GM12891 (cell line): ENCODE data around the gene NLN.

Experiments used
- DNase-seq: peaks from one replicate; pipeline ENCODE4 v3.0.0; 2011; ENCODE audit warnings: low spot score; ENCODE audit not compliant: insufficient read length
- FAIRE-seq: peaks from 2 replicates; lab custom pipeline; 2011; peaks lifted over from hg19 to GRCh38; lab: Jason Lieb, UNC
- PAX5 ChIP-seq: IDR thresholded peaks from 2 replicates; pipeline ENCODE4 v1.6.1; 2011; ENCODE audit warnings: low read length, moderate library complexity, mild to moderate bottlenecking; ENCODE audit not compliant: insufficient read depth, severe bottlenecking
- POLR2A ChIP-seq: IDR thresholded peaks from 2 replicates; pipeline ENCODE4 v1.6.1; 2011; ENCODE audit warnings: low read depth, low read length, control low read depth
- POLR2AphosphoS5 ChIP-seq: IDR thresholded peaks from 2 replicates; pipeline ENCODE4 v1.6.1; 2011; ENCODE audit warnings: low read depth, low read length, control low read depth
- POU2F2 ChIP-seq: IDR thresholded peaks from 2 replicates; pipeline ENCODE4 v1.6.1; 2011; ENCODE audit warnings: low read depth, mild to moderate bottlenecking, control low read depth, low read length, moderate library complexity
- SPI1 ChIP-seq: IDR thresholded peaks from 2 replicates; pipeline ENCODE4 v1.6.1; 2011; ENCODE audit warnings: low read depth, low read length, control low read depth
- TAF1 ChIP-seq: IDR thresholded peaks from 2 replicates; pipeline ENCODE4 v1.6.1; 2011; ENCODE audit warnings: low read depth, low read length, control low read depth

The NLN gene

GRCh38 chr5:65825408-65826328 lies 103.7 kb downstream of the NLN start:
- peak; percentile 98 for TF ChIP-seq SPI1
- no peak for TF ChIP-seq POLR2A
- peak; percentile 79 for FAIRE-seq
- DNase-seq, result no peak

DNA sequence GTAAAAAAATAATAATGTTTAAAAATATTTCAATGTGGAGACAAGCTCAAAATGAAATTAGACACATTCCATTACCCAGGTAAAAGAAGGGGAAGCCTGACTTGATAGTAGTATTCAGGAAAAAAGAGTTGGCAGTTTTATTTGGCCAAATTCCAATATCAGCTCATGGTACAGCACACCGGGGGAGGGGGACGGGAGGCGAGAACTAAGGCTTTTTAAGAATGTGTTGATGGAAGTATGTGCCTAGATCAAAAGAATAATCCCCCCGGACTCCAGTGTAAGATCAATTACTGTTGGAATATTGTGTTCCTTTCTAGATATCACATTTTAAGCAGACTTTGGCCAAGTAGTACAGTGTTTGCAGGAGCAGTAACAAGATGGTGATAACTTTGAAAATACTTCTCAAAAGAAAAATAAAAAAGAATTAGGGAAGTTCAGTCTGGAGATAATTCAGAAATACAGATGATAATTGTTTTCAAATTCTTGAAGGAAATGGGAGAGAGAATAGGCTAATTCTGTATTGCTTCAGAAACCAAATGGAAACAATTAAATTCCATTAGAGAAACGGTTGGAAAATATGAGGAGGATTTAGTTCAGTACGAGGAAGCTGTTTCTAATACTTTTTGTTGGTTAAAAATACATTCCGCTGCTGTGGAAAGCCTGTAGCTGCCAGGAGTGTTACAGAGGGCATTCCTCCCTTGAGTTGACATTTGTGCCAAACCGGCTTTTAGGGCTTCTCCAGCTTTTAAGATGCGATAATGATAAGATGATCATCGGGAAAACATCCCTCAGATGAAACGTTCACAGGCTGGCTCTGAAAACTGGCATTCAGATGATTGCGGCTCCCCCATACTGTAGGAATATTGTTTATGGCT lies 106.3 kb downstream of the NLN start:
- no peak for TF ChIP-seq POLR2A
- TF ChIP-seq POU2F2, result no peak
- TF ChIP-seq SPI1, result no peak
- no peak for TF ChIP-seq POLR2AphosphoS5
- TF ChIP-seq PAX5, result no peak
- no peak for TF ChIP-seq TAF1
- DNase-seq (no peak), FAIRE-seq (no peak)

DNA sequence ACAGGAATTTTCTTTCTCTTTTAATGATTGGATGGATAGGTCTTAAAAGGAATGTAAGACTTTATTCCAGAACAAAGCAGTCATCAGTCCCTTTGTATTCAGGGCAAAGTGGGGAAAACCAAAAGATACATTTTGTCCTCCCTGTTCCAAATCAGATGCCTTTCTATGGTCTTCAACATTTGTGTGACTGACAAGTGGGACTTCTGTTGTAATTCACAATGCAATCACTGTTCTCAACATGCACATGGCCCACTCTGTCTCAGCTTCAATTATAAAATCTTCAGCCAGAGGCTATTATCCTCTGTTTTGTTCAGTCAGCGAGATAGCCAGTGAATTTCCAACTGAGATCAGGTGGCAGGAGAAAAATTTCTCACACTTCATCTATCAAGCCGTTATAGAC lies 108.9 kb downstream of the NLN start:
- TF ChIP-seq SPI1 (no peak), POLR2AphosphoS5 (no peak)
- no peak for DNase-seq
- peak; percentile 16 for FAIRE-seq

DNA sequence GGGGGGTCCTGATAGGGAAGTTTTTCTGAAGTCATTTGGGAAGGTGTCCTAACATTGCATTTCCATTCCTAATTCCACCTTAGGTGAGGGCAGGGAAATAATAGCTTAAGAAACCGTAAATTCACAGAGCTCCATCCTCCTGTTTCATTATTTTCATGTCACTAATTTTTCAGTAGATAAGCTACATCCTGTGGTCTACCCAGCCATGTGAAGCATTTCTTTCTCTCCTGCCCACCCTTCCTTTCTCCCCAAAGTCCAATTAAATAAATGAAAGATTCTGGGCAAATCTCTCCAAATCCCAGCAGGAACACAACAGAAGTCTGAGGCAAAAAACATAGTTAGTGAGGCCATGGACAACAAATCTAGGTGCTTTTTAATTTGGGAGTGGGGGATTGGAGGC lies 109.3 kb downstream of the NLN start:
- TF ChIP-seq PAX5 (no peak), POU2F2 (no peak), POLR2A (no peak), POLR2AphosphoS5 (no peak), TAF1 (no peak), SPI1 (no peak)
- DNase-seq, result no peak
- no peak for FAIRE-seq

- DNase-seq, result no peak
- FAIRE-seq, result no peak
- TF ChIP-seq POU2F2 (no peak), SPI1 (no peak), POLR2A (no peak), POLR2AphosphoS5 (no peak), PAX5 (no peak), TAF1 (no peak)
These were observed 110.1 kb downstream of the NLN start for GRCh38 chr5:65832152-65832551.

DNA sequence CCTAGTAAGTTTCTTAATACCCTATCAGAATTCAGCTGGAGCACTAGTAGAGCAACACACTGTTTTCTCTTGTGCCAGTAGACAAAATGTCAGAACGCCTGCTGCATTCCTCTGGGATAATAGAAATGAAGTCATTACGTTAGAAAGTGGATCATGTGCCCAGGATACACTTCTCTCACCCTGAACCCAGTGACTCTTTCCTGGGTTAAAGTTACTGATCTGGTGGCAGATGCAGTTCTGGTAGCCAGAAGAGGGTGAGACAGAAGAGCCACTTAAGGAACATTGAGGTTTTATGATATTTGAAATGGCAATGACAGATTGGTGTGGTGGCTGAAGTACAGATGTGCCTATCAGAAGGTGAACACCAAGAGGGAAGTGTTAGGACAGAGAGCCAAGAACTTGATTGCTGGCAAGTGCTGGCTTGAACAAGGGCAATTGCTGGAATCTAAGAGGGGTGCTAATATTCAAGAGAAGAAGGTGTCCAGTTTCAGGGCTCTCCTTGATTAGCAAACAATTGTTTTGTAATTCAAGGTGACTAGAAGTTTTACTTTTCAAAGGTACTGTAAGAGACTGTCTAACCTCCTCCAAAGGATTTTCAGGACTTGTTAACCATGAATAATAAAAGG lies 110.7 kb downstream of the NLN start:
- peak; percentile 33 for FAIRE-seq
- DNase-seq, result no peak

DNA sequence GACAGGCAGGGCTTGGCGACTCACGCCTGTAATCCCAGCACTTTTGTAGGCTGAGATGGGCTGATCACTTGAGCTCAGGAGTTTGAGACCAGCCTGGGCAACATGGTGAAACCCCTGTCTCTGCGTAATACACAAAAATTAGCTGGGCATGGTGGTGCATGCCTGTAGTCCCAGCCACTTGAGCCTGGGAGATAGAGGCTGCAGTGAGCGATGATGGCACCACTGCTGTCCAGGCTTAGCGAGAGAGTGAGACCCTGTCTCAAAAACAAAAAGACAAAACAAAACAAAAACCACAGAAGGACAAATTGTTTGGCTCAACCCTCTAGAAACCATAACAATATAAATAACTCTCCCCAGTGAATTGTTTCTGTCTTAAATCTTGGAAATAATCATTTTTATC lies 111.8 kb downstream of the NLN start:
- TF ChIP-seq POU2F2 (no peak), PAX5 (no peak), SPI1 (no peak), POLR2AphosphoS5 (no peak), TAF1 (no peak), POLR2A (no peak)
- DNase-seq (no peak), FAIRE-seq (no peak)

More for the DNA sequence above, 110.7 kb downstream of the NLN start:
- no peak for TF ChIP-seq SPI1
- no peak for TF ChIP-seq POU2F2
- TF ChIP-seq POLR2AphosphoS5, result no peak

- FAIRE-seq, result no peak
- TF ChIP-seq POLR2A, result no peak
- TF ChIP-seq POU2F2, result no peak
- no peak for TF ChIP-seq POLR2AphosphoS5
- no peak for TF ChIP-seq SPI1
- TF ChIP-seq PAX5, result no peak
- no peak for TF ChIP-seq TAF1
These were observed 112.3 kb downstream of the NLN start for GRCh38 chr5:65834306-65834705.

DNA sequence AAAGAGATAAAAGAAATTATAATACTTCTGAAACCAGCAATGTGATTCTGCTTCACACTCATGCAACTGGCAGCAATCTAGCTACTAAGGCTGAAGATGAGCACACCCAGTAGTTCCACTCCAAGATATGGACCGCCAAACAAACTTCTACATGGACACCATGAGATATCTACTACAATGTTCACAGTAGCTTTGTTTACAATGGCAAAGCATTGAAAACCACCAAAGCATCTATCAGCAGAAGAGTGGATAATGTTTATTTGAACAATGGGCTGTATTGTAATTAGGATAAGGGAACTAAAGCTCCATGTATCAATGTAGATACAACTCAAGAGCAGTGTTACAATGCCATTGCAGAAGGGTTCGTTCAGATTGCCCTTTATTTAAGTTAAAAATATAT lies 113.2 kb downstream of the NLN start:
- no peak for FAIRE-seq
- TF ChIP-seq POU2F2 (no peak), SPI1 (no peak), PAX5 (no peak), POLR2AphosphoS5 (no peak), TAF1 (no peak), POLR2A (no peak)
- no peak for DNase-seq

More at GRCh38 chr5:65834306-65834705, 112.3 kb downstream of the NLN start:
- no peak for DNase-seq
